K562 (cell line): ENCODE data around the gene PRRC2A. TPM values are rescaled to one million over a fixed set of nuclear protein-coding genes. Genes with fewer than 3 reads are reported as not detected.

Experiments
- HES1 ChIP-seq: fragments of 450-650 bp; IDR thresholded peaks from 2 replicates; pipeline ENCODE4 v1.6.1; 2016; ENCODE audit warnings: low read depth, mild to moderate bottlenecking, moderate library complexity
- RBFOX2 ChIP-seq: fragments of 200-400 bp; formaldehyde crosslinking; IDR thresholded peaks from 2 replicates; pipeline ENCODE4 v1.6.1; 2017; ENCODE audit warnings: low read depth, mild to moderate bottlenecking, low read length, moderate library complexity
- TARDBP ChIP-seq: fragments of 450-650 bp; IDR thresholded peaks from 2 replicates; pipeline ENCODE4 v1.6.1; 2016
- ZBTB40 ChIP-seq, 2 experiments: fragments of 450-650 bp in 1 of 2; sonication (generic) in 1 of 2; formaldehyde crosslinking in 1 of 2; IDR thresholded peaks; 2 replicates each; pipeline versions ENCODE4 v1.7.1 to v1.9.0; 2016 to 2022; ENCODE audit warnings: inconsistent platforms in 1 of 2, mild to moderate bottlenecking in 1 of 2, missing genetic modification reagents in 1 of 2
- ZNF436 ChIP-seq: fragments of 250-450, 450-650 bp; sonication (Bioruptor Pico); formaldehyde crosslinking; IDR thresholded peaks from 2 replicates; pipeline ENCODE4 v1.7.0; 2020; ENCODE audit warnings: mild to moderate bottlenecking
- ZSCAN32 ChIP-seq: fragments of 450-650 bp; formaldehyde crosslinking; IDR thresholded peaks from 2 replicates; pipeline ENCODE4 v1.4.0; 2020; ENCODE audit warnings: mild to moderate bottlenecking, moderate library complexity
- polyA plus RNA-seq, 8 experiments: library from polyadenylated mRNA; depleted of rRNA in 4 of 8; stranded (reverse) in 5 of 8; unstranded in 3 of 8; fragments of >200 nt; fragmentation: Nextera tagmentation in 2 of 8; fragmentation: Illumina TruSeq in 1 of 8; extraction: Ambion mirVana in 2 of 8; extraction: Trizol in 1 of 8; gene quantifications; 2 replicates each; pipeline versions ENCODE4 v1.2.1 to v1.2.3, GENCODE V29; 2011 to 2014; ENCODE audit warnings: inconsistent platforms in 1 of 8, missing spikeins in 1 of 8
- total RNA-seq, 7 experiments: library from RNA; depleted of rRNA in 6 of 7; stranded (reverse); fragments of >200 nt in 6 of 7; fragmentation: Illumina TruSeq in 2 of 7; extraction: Trizol in 2 of 7; gene quantifications; 2 replicates each; pipeline versions ENCODE4 v1.2.1 to v1.2.3, GENCODE V29; 2011 to 2021; ENCODE audit warnings: low replicate concordance in 1 of 7
- TF ChIP-seq, protein P1 (sequence below), 2 experiments: fragments of 450-650 bp; formaldehyde crosslinking in 1 of 2; IDR thresholded peaks; 2 replicates each; pipeline versions ENCODE4 v1.4.0 to v1.6.1; 2014 to 2020; ENCODE audit warnings: mild to moderate bottlenecking in 2 of 2, borderline replicate concordance in 1 of 2, low read depth in 1 of 2

The PRRC2A gene
- total and polyA plus RNA-seq, 9 of the 15 experiments (the other 6 are each of a cell fraction or from before 2014, with no cell fraction given) = 1.0 to 332 (median 63.0) TPM

DNA sequence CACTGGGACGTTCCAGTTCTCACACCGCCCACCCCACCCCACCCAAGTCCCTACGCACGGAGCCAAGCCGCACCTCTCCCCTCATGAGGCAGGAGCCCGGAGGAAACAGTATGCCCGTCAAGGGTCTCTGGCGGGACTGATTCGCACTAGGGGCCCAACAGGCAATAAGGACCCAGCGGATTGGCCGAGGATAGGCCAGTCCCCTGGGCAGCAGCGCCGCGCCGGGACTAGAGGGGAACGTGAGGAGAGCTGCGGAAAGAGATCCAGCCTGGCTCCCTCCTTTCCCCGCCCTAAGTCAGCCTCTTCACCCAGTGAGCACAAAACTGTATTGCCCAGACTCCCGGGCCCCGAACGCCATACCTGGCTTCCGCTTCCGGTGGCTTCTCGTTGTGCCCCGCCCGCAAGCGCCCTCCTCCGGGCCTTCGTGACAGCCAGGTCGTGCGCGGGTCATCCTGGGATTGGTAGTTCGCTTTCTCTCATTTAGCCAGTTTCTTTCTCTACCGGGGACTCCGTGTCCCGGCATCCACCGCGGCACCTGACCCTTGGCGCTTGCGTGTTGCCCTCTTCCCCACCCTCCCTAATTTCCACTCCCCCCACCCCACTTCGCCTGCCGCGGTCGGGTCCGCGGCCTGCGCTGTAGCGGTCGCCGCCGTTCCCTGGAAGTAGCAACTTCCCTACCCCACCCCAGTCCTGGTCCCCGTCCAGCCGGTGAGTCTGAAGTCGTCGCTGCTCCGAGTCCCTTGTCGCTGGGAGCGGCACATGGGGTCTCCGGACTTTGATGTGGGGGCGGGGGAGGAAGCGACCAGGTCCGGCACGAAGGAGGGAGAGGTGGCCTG, 45.2 kb downstream of the PRRC2A start, which contains the start of gene CSNK2B (continued):
- TF ChIP-seq, protein P1, sequence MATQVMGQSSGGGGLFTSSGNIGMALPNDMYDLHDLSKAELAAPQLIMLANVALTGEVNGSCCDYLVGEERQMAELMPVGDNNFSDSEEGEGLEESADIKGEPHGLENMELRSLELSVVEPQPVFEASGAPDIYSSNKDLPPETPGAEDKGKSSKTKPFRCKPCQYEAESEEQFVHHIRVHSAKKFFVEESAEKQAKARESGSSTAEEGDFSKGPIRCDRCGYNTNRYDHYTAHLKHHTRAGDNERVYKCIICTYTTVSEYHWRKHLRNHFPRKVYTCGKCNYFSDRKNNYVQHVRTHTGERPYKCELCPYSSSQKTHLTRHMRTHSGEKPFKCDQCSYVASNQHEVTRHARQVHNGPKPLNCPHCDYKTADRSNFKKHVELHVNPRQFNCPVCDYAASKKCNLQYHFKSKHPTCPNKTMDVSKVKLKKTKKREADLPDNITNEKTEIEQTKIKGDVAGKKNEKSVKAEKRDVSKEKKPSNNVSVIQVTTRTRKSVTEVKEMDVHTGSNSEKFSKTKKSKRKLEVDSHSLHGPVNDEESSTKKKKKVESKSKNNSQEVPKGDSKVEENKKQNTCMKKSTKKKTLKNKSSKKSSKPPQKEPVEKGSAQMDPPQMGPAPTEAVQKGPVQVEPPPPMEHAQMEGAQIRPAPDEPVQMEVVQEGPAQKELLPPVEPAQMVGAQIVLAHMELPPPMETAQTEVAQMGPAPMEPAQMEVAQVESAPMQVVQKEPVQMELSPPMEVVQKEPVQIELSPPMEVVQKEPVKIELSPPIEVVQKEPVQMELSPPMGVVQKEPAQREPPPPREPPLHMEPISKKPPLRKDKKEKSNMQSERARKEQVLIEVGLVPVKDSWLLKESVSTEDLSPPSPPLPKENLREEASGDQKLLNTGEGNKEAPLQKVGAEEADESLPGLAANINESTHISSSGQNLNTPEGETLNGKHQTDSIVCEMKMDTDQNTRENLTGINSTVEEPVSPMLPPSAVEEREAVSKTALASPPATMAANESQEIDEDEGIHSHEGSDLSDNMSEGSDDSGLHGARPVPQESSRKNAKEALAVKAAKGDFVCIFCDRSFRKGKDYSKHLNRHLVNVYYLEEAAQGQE (IDR thresholded peaks at IDR 0.05; ENCODE audit: borderline replicate concordance) = no peak
- TF ChIP-seq, protein P1 (CRISPR knock-in tag; IDR thresholded peaks at IDR 0.05; ENCODE audit: low read depth) = peak; percentile 75; the same call in 1 of the 2 replicates
- TF ChIP-seq RBFOX2 (peak; percentile 98), TARDBP (peak; percentile 79; the same call in 1 of the 2 replicates), ZNF436 (CRISPR knock-in tag) (peak; percentile 48), ZSCAN32 (CRISPR knock-in tag) (peak; percentile 65), HES1 (no peak), ZBTB40 (IDR thresholded peaks at IDR 0.05) (peak; percentile 98), ZBTB40 (CRISPR knock-in tag; IDR thresholded peaks at IDR 0.05) (no peak)
